Heart right ventricle (tissue), 16 donors: Measurements from ENCODE around the gene BLVRB. TPM values are rescaled to one million over a fixed set of nuclear protein-coding genes. Genes with fewer than 3 reads are reported as not detected.

Source experiments
- ATAC-seq, 8 donors: fragments of 200-7000 bp; cut with Tn5 transposase; one replicate each; pipeline ENCODE4 v1.9.1; 2020; ENCODE audit warnings: mild to moderate bottlenecking in 8 of 8, moderate library complexity in 8 of 8, moderate number of reproducible peaks in 1 of 8
- DNase-seq, 2 donors: peaks; one replicate each; pipeline ENCODE4 v3.0.0-alpha.2; 2020
- H3K27ac ChIP-seq, 10 donors: fragments of 200-600 bp; sonication (generic) in 2 of 10; one replicate each; pipeline versions ENCODE4 v1.5.0 to v1.8.0; 2020 to 2022; ENCODE audit warnings: mild to moderate bottlenecking in 3 of 10
- H3K27me3 ChIP-seq, 7 donors: fragments of 200-600 bp; one replicate each; pipeline ENCODE4 v1.8.0; 2021 to 2022; ENCODE audit warnings: mild to moderate bottlenecking in 2 of 7
- H3K36me3 ChIP-seq, 9 donors: fragments of 200-600 bp; sonication (generic) in 1 of 9; one replicate each; pipeline versions ENCODE4 v1.5.0 to v1.8.0; 2020 to 2022; ENCODE audit warnings: mild to moderate bottlenecking in 2 of 9
- H3K4me1 ChIP-seq, 9 donors: fragments of 200-600 bp; sonication (generic) in 1 of 9; one replicate each; pipeline versions ENCODE4 v1.5.0 to v1.8.0; 2020 to 2022; ENCODE audit warnings: mild to moderate bottlenecking in 4 of 9
- H3K4me3 ChIP-seq, 10 donors: fragments of 200-600 bp; sonication (generic) in 2 of 10; one replicate each; pipeline versions ENCODE4 v1.5.0 to v1.8.0; 2020 to 2022; ENCODE audit warnings: mild to moderate bottlenecking in 7 of 10, moderate library complexity in 2 of 10
- H3K9me3 ChIP-seq, 11 donors: fragments of 200-600 bp in 10 of 11; sonication (generic) in 2 of 11; one replicate each; pipeline versions ENCODE4 v1.5.0 to v1.8.0; 2013 to 2022; ENCODE audit warnings: mild to moderate bottlenecking in 2 of 11, control low read depth in 1 of 11, moderate library complexity in 1 of 11
- WGBS, 2 donors: extraction: QIAGEN DNeasy Blood & Tissue Kit; methylation state at CpG; one replicate each; pipeline ENCODE4 v1.1.7; 2013; ENCODE audit warnings: inconsistent platforms in 1 of 2; 5-methylcytosine and 5-hydroxymethylcytosine counted together
- intact Hi-C, 10 donors: fragments of 100-400 bp; cut with DNase I; formaldehyde crosslinking; loops; one replicate each; pipeline versions ENCODE4 v1.11.1 to v1.14.2; 2022
- polyA plus RNA-seq, 2 donors: library from polyadenylated mRNA; stranded (reverse); fragments of 200-250 nt; gene quantifications; one replicate each; pipeline ENCODE4 v1.2.3, GENCODE V29; 2013
- total RNA-seq, 10 donors: library from RNA; stranded (reverse); fragmentation: NEBNext Ultra II Directional in 3 of 10; extraction: Animal tissue kit (Norgen Biotek cat#: 25700) in 3 of 10; gene quantifications; one replicate each; pipeline versions ENCODE4 v1.2.1 to v1.2.4, GENCODE V29; 2021 to 2023
- TF ChIP-seq, protein P1 (sequence below), 9 donors: fragments of 200-600 bp; sonication (generic) in 2 of 9; IDR thresholded peaks; one replicate each; pipeline versions ENCODE4 v1.5.0 to v1.8.0; 2021 to 2022; ENCODE audit warnings: antibody characterized with exemption in 9 of 9, mild to moderate bottlenecking in 5 of 9, moderate library complexity in 1 of 9
- donor health status: Arrhythmogenic right ventricular cardiomyopathy.
- donor health status: ischemic (EF 13 %, LVEDD 7.1; RV severe dilation, severe dysfunction).
- donor health status: healthy with polysubstance abuse.
- donor health status: DM: no; HTN: yes; CAD: no.
- donor health status: DM: no; HTN: no; CAD: no.
- donor health status: ischemic (EF 25% LVEDD 6.9; RV normal size, moderate dysfunction).
- donor health status: ischemic (EF 25% LVEDD 5.7; RV mildly dilated, moderate dysfunction).
- donor health status: healthy.
- donor health status: DM: yes; HTN: yes; CAD: no.
- donor health status: Ischemic cardiomyopathy.
- donor health status: ischemic (EF 35%, LVEDD 5.7; RV mildly dilated, moderate dysfunction).
- donor health status: nonischemic (EF 11% LVEDD 7.7; RV severe dilation, severe dysfunction).
- donor health status: DM: yes; HTN: yes; CAD: no.
- donor health status: PGD.
- donor health status: ischemic (EF 29% LVEDD 5.4; RV normal size, mild dysfunction).
- donor health status: nonischemic (EF 23%, LVEDD 6.1; RV moderate dilation, normal function).

The BLVRB gene
- total and polyA plus RNA-seq, 12 donors = 70.9 to 213 (median 95.1) TPM

DNA sequence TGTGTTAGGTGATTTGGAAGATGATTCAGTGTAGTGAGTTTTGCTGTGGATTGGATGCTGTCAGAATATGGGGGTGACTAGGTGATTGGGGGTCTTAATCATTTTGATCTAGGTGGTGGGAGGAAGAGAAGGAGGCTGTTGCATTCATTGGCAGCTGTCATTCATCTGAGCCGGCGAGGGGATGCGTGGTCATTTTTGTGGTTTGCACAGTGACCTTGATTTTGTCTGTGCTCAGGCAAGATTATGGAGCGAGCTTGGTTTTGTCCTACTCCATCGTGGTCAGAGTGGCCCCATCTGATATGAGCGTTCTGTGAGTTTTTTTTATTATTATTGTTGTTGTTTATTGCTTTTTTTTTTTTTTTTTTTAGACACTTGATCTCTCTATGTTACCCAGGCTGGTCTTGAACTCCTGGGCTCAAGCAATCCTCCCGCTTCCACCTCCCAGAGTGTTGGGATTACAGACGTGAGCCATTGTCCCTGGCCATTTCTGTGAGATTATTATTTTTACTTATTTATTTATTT lies 43.3 kb upstream of the BLVRB start:
- DNase-seq (no peak), ATAC-seq (no peak)
- Histone ChIP-seq H3K4me3 (no peak overlapping the region), H3K27ac (no peak overlapping the region), H3K27me3 (peaks cover 0 to 44% (median 19%) of the 10 kb centered on the region in 7 donors), H3K4me1 (peaks cover 0 to 8% (median 3%) of the 10 kb centered on the region in 9 donors), H3K36me3 (no peaks in the 10 kb centered on the region), H3K9me3 (no peaks in the 10 kb centered on the region)
- 86 to 89% methylated on average over 8 of the region's 8 CpGs for WGBS, 2 donors
- TF ChIP-seq, protein P1, sequence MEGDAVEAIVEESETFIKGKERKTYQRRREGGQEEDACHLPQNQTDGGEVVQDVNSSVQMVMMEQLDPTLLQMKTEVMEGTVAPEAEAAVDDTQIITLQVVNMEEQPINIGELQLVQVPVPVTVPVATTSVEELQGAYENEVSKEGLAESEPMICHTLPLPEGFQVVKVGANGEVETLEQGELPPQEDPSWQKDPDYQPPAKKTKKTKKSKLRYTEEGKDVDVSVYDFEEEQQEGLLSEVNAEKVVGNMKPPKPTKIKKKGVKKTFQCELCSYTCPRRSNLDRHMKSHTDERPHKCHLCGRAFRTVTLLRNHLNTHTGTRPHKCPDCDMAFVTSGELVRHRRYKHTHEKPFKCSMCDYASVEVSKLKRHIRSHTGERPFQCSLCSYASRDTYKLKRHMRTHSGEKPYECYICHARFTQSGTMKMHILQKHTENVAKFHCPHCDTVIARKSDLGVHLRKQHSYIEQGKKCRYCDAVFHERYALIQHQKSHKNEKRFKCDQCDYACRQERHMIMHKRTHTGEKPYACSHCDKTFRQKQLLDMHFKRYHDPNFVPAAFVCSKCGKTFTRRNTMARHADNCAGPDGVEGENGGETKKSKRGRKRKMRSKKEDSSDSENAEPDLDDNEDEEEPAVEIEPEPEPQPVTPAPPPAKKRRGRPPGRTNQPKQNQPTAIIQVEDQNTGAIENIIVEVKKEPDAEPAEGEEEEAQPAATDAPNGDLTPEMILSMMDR (IDR thresholded peaks at IDR 0.05) = no peak
- intact Hi-C loops = no loop called here

- Histone ChIP-seq H3K36me3 (no peaks in the 10 kb centered on the region), H3K4me1 (peaks cover 0 to 6% (median 3%) of the 10 kb centered on the region in 9 donors), H3K27ac (no peak overlapping the region), H3K9me3 (no peaks in the 10 kb centered on the region), H3K4me3 (no peak overlapping the region), H3K27me3 (peaks cover 0 to 34% (median 9%) of the 10 kb centered on the region in 7 donors)
- DNase-seq = no peak
- TF ChIP-seq, protein P1 (IDR thresholded peaks at IDR 0.05) = no peak
- ATAC-seq = no peak
- WGBS, 2 donors = 57 to 66% methylated on average over 2 of the region's 2 CpGs
- intact Hi-C loops = no loop called here
Measured at GRCh38 chr19:40507892-40508291, 42.3 kb upstream of the BLVRB start.

DNA sequence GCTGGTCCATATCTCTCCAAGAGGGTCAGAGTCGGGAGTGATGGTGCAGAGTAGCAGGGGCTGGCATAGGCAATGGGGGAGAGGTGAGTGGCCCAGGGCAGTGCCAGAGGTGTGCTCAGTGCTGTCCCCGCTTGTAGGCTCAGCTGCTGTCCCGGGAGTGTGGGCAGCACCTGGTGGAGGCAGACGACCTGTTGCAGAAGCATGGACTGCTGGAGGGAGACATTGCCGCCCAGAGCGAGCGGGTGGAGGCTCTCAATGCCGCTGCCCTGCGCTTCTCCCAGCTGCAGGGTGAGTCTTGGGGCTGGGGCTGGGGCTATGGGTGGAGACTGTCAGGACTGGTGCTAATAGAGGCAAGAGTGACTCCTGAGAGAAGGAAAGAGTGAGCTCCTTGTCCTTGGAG lies 40.6 kb upstream of the BLVRB start:
- H3K4me3 ChIP-seq = no peak overlapping the region
- intact Hi-C loops = no loop called here
- H3K36me3 ChIP-seq = no peaks in the 10 kb centered on the region
- H3K27ac ChIP-seq = no peak overlapping the region
- no peak for ATAC-seq
- TF ChIP-seq, protein P1 (IDR thresholded peaks at IDR 0.05) = no peak
- 74 to 81% methylated on average over 9 of the region's 9 CpGs for WGBS, 2 donors
- DNase-seq = no peak
- no peaks in the 10 kb centered on the region for H3K9me3 ChIP-seq
- no peaks in the 10 kb centered on the region for H3K4me1 ChIP-seq
- peaks cover 0 to 16% (median 0%) of the 10 kb centered on the region in 7 donors for H3K27me3 ChIP-seq

DNA sequence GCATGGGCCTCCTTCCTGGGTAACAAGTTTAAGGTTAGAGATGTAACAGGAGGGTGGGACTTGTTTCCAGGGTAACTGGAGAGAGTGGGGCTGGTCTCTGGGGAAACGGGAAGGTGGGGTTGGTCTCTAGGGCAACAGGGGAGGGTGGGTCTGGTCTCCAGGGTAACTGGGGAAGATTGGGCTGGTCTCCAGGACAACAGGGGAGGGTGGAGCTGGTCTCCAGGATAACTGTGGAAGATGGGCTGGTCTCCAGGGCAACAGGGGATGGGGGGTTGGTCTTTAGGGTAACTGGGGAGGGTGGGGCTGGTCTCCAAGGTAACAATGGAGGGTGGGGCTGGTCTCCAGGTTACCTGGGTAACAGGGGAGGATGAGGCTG lies 37.8 kb upstream of the BLVRB start:
- DNase-seq (no peak), ATAC-seq (no peak)
- Histone ChIP-seq H3K4me1 (no peaks in the 10 kb centered on the region), H3K9me3 (no peaks in the 10 kb centered on the region), H3K27me3 (peaks cover 0 to 4% (median 0%) of the 10 kb centered on the region in 7 donors), H3K4me3 (no peak overlapping the region), H3K27ac (no peak overlapping the region), H3K36me3 (no peaks in the 10 kb centered on the region)
- intact Hi-C loops = no loop called here
- WGBS, 2 donors = 43 to 47% methylated on average over 1 of the region's 1 CpG
- TF ChIP-seq, protein P1 (IDR thresholded peaks at IDR 0.05) = no peak
